K562 (cell line): ENCODE results near the gene GNG7.

Source experiments
- CBX1 ChIP-seq: sonication (generic); IDR thresholded peaks from 2 replicates; pipeline ENCODE4 v1.6.1; 2016; ENCODE audit warnings: antibody characterized with exemption, low read depth, mild to moderate bottlenecking
- CTCF ChIP-seq, 3 experiments: IDR thresholded peaks in 2 of 3; conservative IDR thresholded peaks in 1 of 3; 2 replicates each; pipeline ENCODE4 v1.5.1; 2011 to 2012; ENCODE audit warnings: low read length in 3 of 3, mild to moderate bottlenecking in 3 of 3, control low read depth in 2 of 3, improper control_type of control experiment in 1 of 3, inconsistent platforms in 1 of 3, low read depth in 1 of 3, mixed read lengths in 1 of 3, moderate library complexity in 1 of 3; ENCODE audit not compliant: insufficient read depth in 2 of 3
- EP300 ChIP-seq: IDR thresholded peaks from 2 replicates; pipeline ENCODE4 v1.6.1; 2012; ENCODE audit warnings: low read length, improper control_type of control experiment
- MAFK ChIP-seq: IDR thresholded peaks from 2 replicates; pipeline ENCODE4 v1.6.1; 2011; ENCODE audit warnings: low read length, improper control_type of control experiment
- MEF2A ChIP-seq: IDR thresholded peaks from 2 replicates; pipeline ENCODE4 v1.6.1; 2011; ENCODE audit warnings: low read depth, mild to moderate bottlenecking, low read length, moderate library complexity; ENCODE audit not compliant: control insufficient read depth
- MXI1 ChIP-seq: IDR thresholded peaks from 2 replicates; pipeline ENCODE4 v1.6.1; 2011; ENCODE audit warnings: low read depth, mild to moderate bottlenecking, improper control_type of control experiment, low read length
- PCBP1 ChIP-seq: fragments of 200-400 bp; formaldehyde crosslinking; IDR thresholded peaks from 2 replicates; pipeline ENCODE4 v1.6.1; 2018; ENCODE audit warnings: mild to moderate bottlenecking, low read depth, low read length; ENCODE audit not compliant: poor library complexity, severe bottlenecking
- POLR2A ChIP-seq: fragments of 450-650 bp; conservative IDR thresholded peaks from 2 replicates; pipeline ENCODE4 v1.6.1; 2016
- PTBP1 ChIP-seq: fragments of 200-400 bp; formaldehyde crosslinking; IDR thresholded peaks from 2 replicates; pipeline ENCODE4 v1.6.1; 2017; ENCODE audit warnings: low read depth, low read length
- REST ChIP-seq, 2 experiments: fragments of 450-650 bp; formaldehyde crosslinking in 1 of 2; IDR thresholded peaks; 2 replicates each; pipeline versions ENCODE4 v1.4.0 to v1.6.1; 2014 to 2020; ENCODE audit warnings: mild to moderate bottlenecking in 2 of 2, borderline replicate concordance in 1 of 2, low read depth in 1 of 2
- TAF1 ChIP-seq: IDR thresholded peaks from 2 replicates; pipeline ENCODE4 v1.6.1; 2011; ENCODE audit warnings: mild to moderate bottlenecking, low read length, moderate library complexity; ENCODE audit not compliant: insufficient read depth, control insufficient read depth, severe bottlenecking; ENCODE audit errors: extremely low read depth
- THRA ChIP-seq: fragments of 450-650 bp; IDR thresholded peaks from 2 replicates; pipeline ENCODE4 v1.6.1; 2017; ENCODE audit warnings: mild to moderate bottlenecking, moderate library complexity
- ZBTB7A ChIP-seq: IDR thresholded peaks from 2 replicates; pipeline ENCODE4 v1.6.1; 2011; ENCODE audit warnings: low read depth, mild to moderate bottlenecking, low read length, moderate library complexity, borderline replicate concordance; ENCODE audit not compliant: control insufficient read depth
- ZNF232 ChIP-seq: sonication (generic); formaldehyde crosslinking; IDR thresholded peaks from 2 replicates; pipeline ENCODE4 v1.8.0; 2022; ENCODE audit warnings: mild to moderate bottlenecking, missing genetic modification reagents

- no peak for TF ChIP-seq REST (IDR thresholded peaks at IDR 0.05; ENCODE audit: borderline replicate concordance)
- TF ChIP-seq REST (CRISPR knock-in tag; IDR thresholded peaks at IDR 0.05; ENCODE audit: low read depth): no peak
- TF ChIP-seq CTCF (IDR thresholded peaks at IDR 0.05 in 2 of 3, conservative IDR thresholded peaks at IDR 0.05 in 1 of 3; ENCODE audit: insufficient read depth in 2 of 3, low read depth in 1 of 3, low read length in 3 of 3): no peak
- TF ChIP-seq THRA: no peak
- TF ChIP-seq MXI1: no peak
- no peak for TF ChIP-seq TAF1
- no peak for TF ChIP-seq MEF2A
- no peak for TF ChIP-seq ZNF232 (CRISPR knock-in tag)
- TF ChIP-seq CBX1: no peak
- no peak for TF ChIP-seq PTBP1
- no peak for TF ChIP-seq MAFK
- TF ChIP-seq EP300: no peak
- no peak for TF ChIP-seq ZBTB7A
- no peak for TF ChIP-seq PCBP1
- no peak for TF ChIP-seq POLR2A
These were observed 126.6 kb downstream of the GNG7 start for GRCh38 chr19:2575734-2576481.
